Effector CD4-positive, alpha-beta T cell (primary cell): ENCODE measurements around the gene ZFAND3.
"Not testable (repeated sequence)": the region's sequence is repeated elsewhere in the genome, so short reads cannot be mapped to it uniquely, and the experiment has no call there.

ENCODE experiments used
- DNase-seq: peaks from one replicate; pipeline ENCODE4 v3.0.0-alpha.2; 2020

ZFAND3 gene

GRCh38 chr6:37866590-37867507 is 47.3 kb downstream of the ZFAND3 start:
- DNase-seq = no peak

DNA sequence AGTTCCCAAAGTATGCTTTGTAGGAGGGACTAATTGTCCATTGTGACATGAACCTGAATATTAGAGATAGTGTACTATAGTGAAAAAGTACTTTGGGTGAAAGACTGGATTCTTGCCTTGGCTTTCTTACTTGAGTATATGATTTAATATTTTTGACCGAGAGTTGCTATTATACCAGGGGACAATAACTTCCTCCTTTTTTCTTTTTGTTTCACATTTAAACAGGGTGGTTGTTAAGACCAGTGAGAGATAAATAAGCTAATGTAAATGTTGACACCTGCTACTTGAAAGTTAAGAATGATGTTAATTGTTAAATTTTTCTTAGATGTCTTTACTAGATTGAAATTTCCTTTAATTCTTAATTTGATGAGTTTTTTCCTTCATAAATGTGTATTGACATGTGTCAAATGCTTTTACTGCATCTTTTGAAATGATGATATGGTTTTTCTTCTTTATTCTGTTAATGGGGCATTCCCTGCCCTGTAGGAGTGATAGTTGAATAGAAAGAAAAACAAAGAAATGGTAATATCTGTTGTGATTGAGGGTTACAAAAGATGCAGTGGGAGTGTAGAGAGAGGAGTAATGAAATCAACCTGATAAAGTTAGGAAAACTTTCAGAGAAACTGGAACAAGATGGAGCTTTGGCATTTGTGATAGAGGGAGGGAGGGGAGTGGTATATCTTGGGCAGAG is 48.4 kb downstream of the ZFAND3 start:
- no peak for DNase-seq

DNA sequence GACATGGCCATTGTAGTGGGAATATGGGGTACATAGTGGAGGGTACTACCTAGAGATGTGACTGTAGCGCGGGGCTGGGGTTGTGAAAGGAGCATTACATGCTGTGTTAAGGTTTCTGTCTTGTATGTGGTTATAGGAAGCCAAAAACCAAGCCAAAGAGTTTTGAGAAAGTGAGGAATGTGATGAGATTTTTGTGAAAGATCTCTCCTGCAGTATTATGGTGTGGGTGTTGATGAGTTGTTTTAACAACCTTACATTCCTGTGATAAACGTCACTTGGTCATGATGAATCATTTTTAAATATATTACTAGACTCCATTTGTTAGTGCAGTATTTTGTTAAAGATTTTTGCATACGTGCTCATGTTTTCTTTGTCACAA is 48.9 kb downstream of the ZFAND3 start:
- DNase-seq = no peak

DNA sequence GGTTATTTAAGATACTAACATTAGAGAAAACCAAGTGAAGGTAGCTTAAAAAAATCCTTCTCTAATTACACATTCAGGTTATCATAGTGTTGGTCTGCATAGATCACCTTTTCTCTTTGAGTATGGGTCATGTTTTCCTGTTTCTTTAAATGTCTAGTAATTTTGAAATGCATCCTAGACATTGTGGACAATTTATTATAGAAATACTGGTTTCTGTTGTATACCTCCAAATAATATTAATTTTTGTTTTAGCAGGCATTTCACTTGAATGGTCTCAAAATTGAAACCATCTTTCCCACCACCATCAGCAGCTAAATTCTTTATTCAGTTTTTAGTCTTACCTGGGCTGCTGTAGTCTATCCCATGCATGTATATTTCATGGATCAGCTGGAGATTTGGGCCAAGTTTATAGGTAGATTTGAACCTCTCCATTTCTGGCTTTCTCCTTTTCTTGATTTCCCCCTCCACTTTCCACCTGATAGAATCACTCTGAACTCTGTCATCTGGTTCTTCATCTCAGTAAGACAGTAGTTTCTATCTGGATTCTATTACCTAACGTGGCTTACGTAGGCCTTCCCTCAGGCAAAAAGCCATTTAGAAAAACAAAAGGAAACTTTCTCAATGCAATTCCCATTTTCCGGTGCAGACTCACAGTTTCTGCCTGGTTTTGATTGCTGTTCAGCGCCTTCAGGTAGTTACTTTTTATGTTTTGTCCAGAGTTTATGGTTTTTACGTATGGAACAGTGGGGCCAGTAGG is 52.3 kb downstream of the ZFAND3 start:
- no peak for DNase-seq

GRCh38 chr6:37872373-37872745 is 52.8 kb downstream of the ZFAND3 start:
- no peak for DNase-seq

- DNase-seq = no peak
Observed at GRCh38 chr6:37874726-37875125, 55.2 kb downstream of the ZFAND3 start.

DNA sequence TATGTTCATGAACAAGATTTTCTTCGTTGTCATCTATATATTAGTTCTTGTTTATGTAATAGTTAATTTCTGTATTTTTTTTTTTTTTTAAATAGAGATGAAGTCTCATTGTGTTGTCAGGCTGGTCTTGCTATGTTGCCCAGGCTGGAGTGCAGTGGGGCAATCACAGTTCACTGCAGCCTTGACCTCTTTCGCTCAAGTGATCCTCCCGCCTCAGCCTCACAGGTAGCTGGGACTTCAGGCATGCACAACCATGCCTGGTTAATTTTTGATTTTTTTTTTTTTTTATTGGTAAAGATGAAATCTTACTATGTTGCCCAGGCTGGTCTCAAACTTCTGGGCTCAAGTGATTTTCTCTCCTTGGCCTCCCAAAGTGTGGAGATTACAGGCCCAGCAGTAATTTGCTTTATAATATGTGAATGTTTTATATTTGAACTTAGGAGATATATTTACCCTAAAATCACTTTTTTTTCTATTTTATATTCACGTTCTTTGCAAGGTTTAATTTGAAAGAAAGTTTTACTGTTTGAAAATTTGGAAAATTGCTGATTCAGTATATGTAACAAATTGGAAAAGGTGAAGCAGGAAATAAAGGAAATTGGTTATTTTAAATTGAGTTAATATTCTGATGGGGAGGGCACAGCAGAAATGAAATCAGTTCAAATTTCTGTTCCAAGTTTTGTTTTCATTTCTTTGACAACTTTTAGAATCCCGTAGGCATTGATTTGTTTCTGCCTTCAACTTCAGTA is 56.2 kb downstream of the ZFAND3 start:
- no peak for DNase-seq

DNA sequence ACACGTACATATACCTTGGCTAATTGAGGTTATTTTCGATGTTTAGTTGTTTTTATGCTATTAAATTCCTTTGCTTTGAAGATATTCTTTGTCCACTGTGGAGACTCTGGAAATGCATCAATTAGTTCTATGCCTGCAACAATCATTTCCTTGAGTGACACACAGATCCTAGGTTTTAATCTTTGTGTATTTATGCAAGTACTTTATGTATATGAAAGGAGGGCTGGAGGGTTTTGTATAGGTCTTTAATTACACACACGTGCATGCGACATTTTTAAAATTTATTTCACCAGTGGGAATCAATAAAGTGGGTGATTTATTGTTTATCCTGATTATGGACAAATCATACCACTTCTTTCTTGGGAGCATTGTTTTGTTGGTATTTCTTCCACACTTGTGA is 57.3 kb downstream of the ZFAND3 start:
- no peak for DNase-seq

- no peak for DNase-seq
Observed at GRCh38 chr6:37877373-37878149, 58.0 kb downstream of the ZFAND3 start.

GRCh38 chr6:37878150-37878710 is 58.7 kb downstream of the ZFAND3 start:
- DNase-seq = no peak

GRCh38 chr6:37880602-37881001 is 61.1 kb downstream of the ZFAND3 start:
- DNase-seq = not testable (repeated sequence)

DNA sequence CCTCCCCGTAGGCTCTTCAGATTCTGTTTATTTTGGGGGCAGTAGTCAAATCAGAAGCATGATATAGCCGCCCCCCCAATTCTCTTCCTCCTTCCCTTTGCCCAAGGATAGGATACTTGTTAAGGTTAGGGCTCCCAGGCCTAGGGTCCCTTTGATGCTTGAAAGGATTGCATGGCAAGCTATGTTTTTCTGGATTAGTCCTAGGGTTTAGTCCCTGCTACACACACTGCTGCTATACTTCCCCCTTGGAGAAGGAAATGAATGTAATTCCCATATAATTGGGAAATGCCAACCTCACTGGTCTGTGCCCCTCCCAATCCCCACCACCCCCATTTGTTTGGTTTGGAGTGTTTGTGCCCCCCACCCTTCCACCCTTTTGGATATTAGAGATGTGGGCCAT is 62.8 kb downstream of the ZFAND3 start:
- DNase-seq = no peak

DNA sequence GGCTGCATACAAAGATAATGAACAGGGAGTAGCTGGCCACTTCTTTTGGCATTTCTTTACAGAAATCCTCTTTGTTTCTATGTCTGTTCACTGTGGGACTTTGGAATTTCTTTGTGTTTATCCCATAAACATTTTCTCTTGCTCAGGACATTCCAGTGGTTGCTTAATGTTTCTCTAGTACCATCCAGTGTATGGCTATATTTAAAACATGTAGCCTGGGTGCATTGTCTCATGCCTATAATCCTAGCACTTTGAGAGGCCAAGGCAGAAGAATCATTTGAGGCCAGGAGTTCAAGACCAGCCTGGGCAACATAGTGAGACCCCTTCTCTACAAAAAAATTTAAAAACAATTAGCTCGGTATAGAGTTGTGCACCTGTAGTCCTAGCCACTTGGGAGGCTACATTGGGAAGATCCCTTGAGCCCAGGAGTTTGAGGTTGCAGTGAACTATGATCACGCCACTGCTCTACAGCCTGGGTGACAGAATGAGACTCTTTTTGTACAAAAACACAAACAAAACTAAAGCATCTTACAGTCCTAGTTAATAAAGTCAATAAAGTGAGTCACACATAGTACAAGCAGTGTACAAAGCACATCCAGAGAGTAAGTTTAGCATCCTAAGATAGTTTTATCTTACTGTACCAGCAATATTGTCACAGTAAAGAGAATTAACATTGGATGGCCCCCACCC is 63.3 kb downstream of the ZFAND3 start:
- no peak for DNase-seq

- no peak for DNase-seq
Observed at GRCh38 chr6:37884548-37884947, 65.0 kb downstream of the ZFAND3 start.

DNA sequence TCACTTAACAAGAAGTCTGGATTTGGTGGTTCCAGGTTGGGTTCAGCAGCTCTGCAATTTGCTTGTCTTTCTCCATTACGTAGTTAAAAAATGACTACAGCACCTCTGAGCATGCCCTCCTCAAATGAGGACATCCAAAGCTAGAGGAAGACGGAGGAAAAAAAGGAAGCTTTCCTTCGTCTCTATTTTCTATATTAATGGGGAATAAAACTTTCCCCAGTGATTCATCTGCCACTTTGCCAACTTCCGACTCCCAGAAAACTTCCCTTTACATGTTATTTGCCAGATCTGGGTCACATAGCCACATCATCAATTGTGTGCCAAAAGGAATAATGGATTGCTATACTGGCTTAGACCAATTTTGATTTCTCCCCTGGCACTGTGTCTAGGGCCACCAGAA is 69.5 kb downstream of the ZFAND3 start:
- DNase-seq = no peak

DNA sequence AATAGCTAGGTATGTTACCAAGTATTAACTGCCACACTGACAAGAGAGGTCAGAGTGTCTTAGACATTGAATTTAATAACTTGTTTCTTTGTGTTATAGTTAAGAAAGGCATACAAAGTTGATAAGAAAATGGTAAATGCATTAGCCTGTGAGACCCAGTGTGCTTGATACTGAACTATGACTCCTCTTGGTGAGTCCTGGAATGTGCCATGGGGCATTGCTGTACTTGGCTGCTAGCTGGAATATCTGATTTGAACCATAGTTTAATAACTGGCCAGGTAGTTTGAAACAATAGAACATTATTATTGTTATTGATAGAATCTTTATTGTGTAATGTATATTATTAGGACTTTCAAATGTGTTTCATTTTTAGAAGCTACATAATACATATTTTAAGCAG is 70.0 kb downstream of the ZFAND3 start:
- no peak for DNase-seq

- no peak for DNase-seq
Observed at GRCh38 chr6:37891072-37891471, 71.5 kb downstream of the ZFAND3 start.

- DNase-seq = no peak
Observed at GRCh38 chr6:37893257-37893656, 73.7 kb downstream of the ZFAND3 start.

DNA sequence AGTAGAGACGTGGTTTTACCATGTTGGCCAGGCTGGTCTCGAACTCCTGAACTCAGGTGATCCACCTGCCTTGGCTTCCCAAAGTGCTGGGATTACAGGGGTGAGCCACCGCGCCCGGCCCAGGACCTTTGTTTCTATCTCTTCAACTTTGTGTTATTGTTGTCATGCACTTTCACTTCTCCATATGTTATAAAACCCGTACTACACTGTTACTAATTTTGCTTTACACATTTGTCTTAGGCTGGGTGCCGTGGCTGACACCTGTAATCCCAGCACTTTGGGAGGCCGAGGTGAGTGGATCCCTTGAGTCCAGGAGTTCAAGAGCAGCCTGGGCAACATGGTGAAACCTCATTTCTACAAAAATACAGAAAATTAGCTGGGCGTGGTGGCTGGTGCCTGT is 74.2 kb downstream of the ZFAND3 start:
- DNase-seq = not testable (repeated sequence)

- no peak for DNase-seq
Observed at GRCh38 chr6:37894585-37894984, 75.1 kb downstream of the ZFAND3 start.

DNA sequence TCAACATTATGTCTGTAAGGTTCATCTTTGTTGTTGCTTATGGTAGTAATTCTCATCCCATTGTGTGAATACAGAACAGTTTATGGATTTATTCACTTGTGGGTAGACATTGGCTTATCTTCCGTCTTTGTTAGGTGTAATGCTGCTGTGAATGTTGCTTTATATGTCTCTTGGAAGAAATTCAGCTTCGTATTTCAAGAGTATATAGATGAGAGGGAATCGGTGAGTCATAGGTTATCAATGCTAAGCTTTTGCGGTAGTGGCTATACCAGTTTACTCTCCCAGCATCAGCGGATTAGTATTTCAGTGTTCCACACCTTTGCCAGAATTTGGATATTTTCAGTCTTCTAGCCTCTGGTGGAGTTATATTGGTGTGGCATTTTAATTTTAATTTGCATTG is 77.8 kb downstream of the ZFAND3 start:
- no peak for DNase-seq
